ENCODE data around the gene BCAT1.
"Not testable (repeated sequence)": the region's sequence is repeated elsewhere in the genome, so short reads cannot be mapped to it uniquely, and the experiment has no call there.

BCAT1 gene

GRCh38 chr12:24854017-24854416 lies 94.9 kb downstream of the BCAT1 start:
- H3K27me3 Mint-ChIP-seq: peaks cover 4% of the 10 kb centered on the region
- ATAC-seq (no peak), DNase-seq (no peak)
- H3K9me3 Mint-ChIP-seq: no peaks in the 10 kb centered on the region
- H3K4me1 Mint-ChIP-seq: peaks cover 16% of the 10 kb centered on the region
- H3K27ac Mint-ChIP-seq: no peak overlapping the region
- H3K4me3 Mint-ChIP-seq: no peak overlapping the region
- H3K36me3 Mint-ChIP-seq (ENCODE audit: low read depth): peaks cover 9% of the 10 kb centered on the region

GRCh38 chr12:24853588-24853987 lies 95.3 kb downstream of the BCAT1 start:
- H3K27me3 Mint-ChIP-seq: peaks cover 4% of the 10 kb centered on the region
- H3K9me3 Mint-ChIP-seq: no peaks in the 10 kb centered on the region
- H3K4me3 Mint-ChIP-seq: no peak overlapping the region
- DNase-seq (no peak), ATAC-seq (no peak)
- H3K4me1 Mint-ChIP-seq: peaks cover 16% of the 10 kb centered on the region
- no peak overlapping the region for H3K27ac Mint-ChIP-seq
- peaks cover 6% of the 10 kb centered on the region for H3K36me3 Mint-ChIP-seq (ENCODE audit: low read depth)

GRCh38 chr12:24853094-24853493 lies 95.8 kb downstream of the BCAT1 start:
- Mint-ChIP-seq H3K36me3 (ENCODE audit: low read depth) (peaks cover 4% of the 10 kb centered on the region), H3K9me3 (no peaks in the 10 kb centered on the region), H3K4me1 (peaks cover 16% of the 10 kb centered on the region), H3K27me3 (peaks cover 4% of the 10 kb centered on the region), H3K27ac (no peak overlapping the region), H3K4me3 (no peak overlapping the region)
- DNase-seq: no peak
- no peak for ATAC-seq

- H3K4me1 Mint-ChIP-seq: peaks cover 16% of the 10 kb centered on the region
- no peak overlapping the region for H3K27ac Mint-ChIP-seq
- no peak overlapping the region for H3K4me3 Mint-ChIP-seq
- H3K36me3 Mint-ChIP-seq (ENCODE audit: low read depth): peaks cover 4% of the 10 kb centered on the region
- DNase-seq: no peak
- ATAC-seq: no peak
- H3K9me3 Mint-ChIP-seq: no peaks in the 10 kb centered on the region
- H3K27me3 Mint-ChIP-seq: peaks cover 6% of the 10 kb centered on the region
Measured at GRCh38 chr12:24852420-24852819, 96.5 kb downstream of the BCAT1 start.

GRCh38 chr12:24851883-24852282 lies 97.0 kb downstream of the BCAT1 start:
- not testable (repeated sequence) for H3K36me3 Mint-ChIP-seq (ENCODE audit: low read depth); H3K9me3 Mint-ChIP-seq; ATAC-seq; H3K27ac Mint-ChIP-seq; DNase-seq; H3K27me3 Mint-ChIP-seq; H3K4me3 Mint-ChIP-seq
- peaks cover 16% of the 10 kb centered on the region for H3K4me1 Mint-ChIP-seq

- Mint-ChIP-seq H3K27ac (no peak overlapping the region), H3K9me3 (no peaks in the 10 kb centered on the region), H3K4me3 (no peak overlapping the region), H3K4me1 (peaks cover 16% of the 10 kb centered on the region), H3K36me3 (ENCODE audit: low read depth) (peaks cover 6% of the 10 kb centered on the region), H3K27me3 (peaks cover 11% of the 10 kb centered on the region)
- ATAC-seq: no peak
- DNase-seq: no peak
Measured at GRCh38 chr12:24851341-24851740, 97.6 kb downstream of the BCAT1 start.

- DNase-seq (no peak), ATAC-seq (no peak)
- H3K9me3 Mint-ChIP-seq: no peaks in the 10 kb centered on the region
- H3K36me3 Mint-ChIP-seq (ENCODE audit: low read depth): peaks cover 3% of the 10 kb centered on the region
- peaks cover 13% of the 10 kb centered on the region for H3K27me3 Mint-ChIP-seq
- H3K4me3 Mint-ChIP-seq: no peak overlapping the region
- H3K27ac Mint-ChIP-seq: no peak overlapping the region
- peaks cover 16% of the 10 kb centered on the region for H3K4me1 Mint-ChIP-seq
Measured at GRCh38 chr12:24850496-24850895, 98.4 kb downstream of the BCAT1 start.

GRCh38 chr12:24848941-24849477 lies 99.9 kb downstream of the BCAT1 start:
- H3K4me3 Mint-ChIP-seq: no peak overlapping the region
- H3K36me3 Mint-ChIP-seq (ENCODE audit: low read depth): peaks cover 3% of the 10 kb centered on the region
- H3K9me3 Mint-ChIP-seq: no peaks in the 10 kb centered on the region
- H3K27ac Mint-ChIP-seq: no peak overlapping the region
- ATAC-seq (no peak), DNase-seq (no peak)
- H3K27me3 Mint-ChIP-seq: peaks cover 13% of the 10 kb centered on the region
- H3K4me1 Mint-ChIP-seq: peaks cover 15% of the 10 kb centered on the region

GRCh38 chr12:24846689-24847088 lies 102.2 kb downstream of the BCAT1 start:
- Mint-ChIP-seq H3K27ac (no peak overlapping the region), H3K27me3 (peaks cover 16% of the 10 kb centered on the region), H3K9me3 (no peaks in the 10 kb centered on the region), H3K4me1 (peaks cover 5% of the 10 kb centered on the region), H3K4me3 (no peak overlapping the region), H3K36me3 (ENCODE audit: low read depth) (peaks cover 6% of the 10 kb centered on the region)
- ATAC-seq (no peak), DNase-seq (no peak)

- Mint-ChIP-seq H3K9me3 (no peaks in the 10 kb centered on the region), H3K27me3 (peaks cover 13% of the 10 kb centered on the region), H3K36me3 (ENCODE audit: low read depth) (peaks cover 14% of the 10 kb centered on the region), H3K4me1 (peaks cover 9% of the 10 kb centered on the region), H3K4me3 (no peak overlapping the region), H3K27ac (no peak overlapping the region)
- ATAC-seq: no peak
- no peak for DNase-seq
Measured at GRCh38 chr12:24845615-24846014, 103.3 kb downstream of the BCAT1 start.

GRCh38 chr12:24840046-24840800 lies 108.7 kb downstream of the BCAT1 start:
- peaks cover 4% of the 10 kb centered on the region for H3K9me3 Mint-ChIP-seq
- H3K4me1 Mint-ChIP-seq: peaks cover 49% of the 10 kb centered on the region
- DNase-seq (no peak), ATAC-seq (peak; percentile 16)
- H3K27me3 Mint-ChIP-seq: peaks cover 3% of the 10 kb centered on the region
- H3K4me3 Mint-ChIP-seq: peak overlapping the region; percentile 49
- peak overlapping the region; percentile 98 for H3K27ac Mint-ChIP-seq
- H3K36me3 Mint-ChIP-seq (ENCODE audit: low read depth): peaks cover 33% of the 10 kb centered on the region

GRCh38 chr12:24839268-24839791 lies 109.6 kb downstream of the BCAT1 start:
- Mint-ChIP-seq H3K27me3 (peaks cover 3% of the 10 kb centered on the region), H3K4me1 (peaks cover 49% of the 10 kb centered on the region), H3K9me3 (peaks cover 4% of the 10 kb centered on the region), H3K36me3 (ENCODE audit: low read depth) (peaks cover 33% of the 10 kb centered on the region), H3K4me3 (peak overlapping the region; percentile 49), H3K27ac (peak overlapping the region; percentile 98)
- peak; percentile 96 for ATAC-seq
- DNase-seq: peak; percentile 61

- H3K4me3 Mint-ChIP-seq: peak overlapping the region; percentile 7
- H3K9me3 Mint-ChIP-seq: peaks cover 4% of the 10 kb centered on the region
- peaks cover 49% of the 10 kb centered on the region for H3K4me1 Mint-ChIP-seq
- peaks cover 33% of the 10 kb centered on the region for H3K36me3 Mint-ChIP-seq (ENCODE audit: low read depth)
- peak overlapping the region; percentile 98 for H3K27ac Mint-ChIP-seq
- DNase-seq (peak; percentile 17), ATAC-seq (peak; percentile 8)
- H3K27me3 Mint-ChIP-seq: peaks cover 3% of the 10 kb centered on the region
Measured at GRCh38 chr12:24838531-24838950, 110.4 kb downstream of the BCAT1 start.

- no peaks in the 10 kb centered on the region for H3K27me3 Mint-ChIP-seq
- ATAC-seq: no peak
- H3K27ac Mint-ChIP-seq: no peak overlapping the region
- peaks cover 37% of the 10 kb centered on the region for H3K4me1 Mint-ChIP-seq
- H3K36me3 Mint-ChIP-seq (ENCODE audit: low read depth): peaks cover 28% of the 10 kb centered on the region
- no peak overlapping the region for H3K4me3 Mint-ChIP-seq
- no peak for DNase-seq
- H3K9me3 Mint-ChIP-seq: peaks cover 4% of the 10 kb centered on the region
Measured at GRCh38 chr12:24835377-24835776, 113.5 kb downstream of the BCAT1 start.

- ATAC-seq: no peak
- Mint-ChIP-seq H3K9me3 (no peaks in the 10 kb centered on the region), H3K4me1 (peaks cover 19% of the 10 kb centered on the region)
Measured at GRCh38 chr12:24833513-24833912, 115.4 kb downstream of the BCAT1 start.

More at GRCh38 chr12:24833513-24833912, 115.4 kb downstream of the BCAT1 start:
- no peak overlapping the region for H3K4me3 Mint-ChIP-seq
- no peak overlapping the region for H3K27ac Mint-ChIP-seq
- DNase-seq: no peak
- no peaks in the 10 kb centered on the region for H3K27me3 Mint-ChIP-seq
- peaks cover 22% of the 10 kb centered on the region for H3K36me3 Mint-ChIP-seq (ENCODE audit: low read depth)
